Activated naive CD4-positive, alpha-beta T cell treated with anti-CD3 and anti-CD28 coated beads, Interleukin-2, amount 50 U/mL, for 24 hours (primary cell): ENCODE measurements around the gene RAET1E.
"Not testable (repeated sequence)": the region's sequence is repeated elsewhere in the genome, so short reads cannot be mapped to it uniquely, and the experiment has no call there.

Source experiments
- H3K27ac Mint-ChIP-seq: one replicate; pipeline ENCODE4 v1.8.0; 2021; ENCODE audit warnings: mild to moderate bottlenecking, mixed read lengths
- H3K27me3 Mint-ChIP-seq: one replicate; pipeline ENCODE4 v1.8.0; 2021; ENCODE audit warnings: mixed read lengths
- H3K36me3 Mint-ChIP-seq: one replicate; pipeline ENCODE4 v1.8.0; 2021; ENCODE audit warnings: mixed read lengths
- H3K4me1 Mint-ChIP-seq: one replicate; pipeline ENCODE4 v1.8.0; 2021; ENCODE audit warnings: mixed read lengths
- H3K4me3 Mint-ChIP-seq: one replicate; pipeline ENCODE4 v1.8.0; 2021; ENCODE audit warnings: mild to moderate bottlenecking, mixed read lengths
- H3K9me3 Mint-ChIP-seq: one replicate; pipeline ENCODE4 v1.8.0; 2021; ENCODE audit warnings: mixed read lengths

RAET1E gene

DNA sequence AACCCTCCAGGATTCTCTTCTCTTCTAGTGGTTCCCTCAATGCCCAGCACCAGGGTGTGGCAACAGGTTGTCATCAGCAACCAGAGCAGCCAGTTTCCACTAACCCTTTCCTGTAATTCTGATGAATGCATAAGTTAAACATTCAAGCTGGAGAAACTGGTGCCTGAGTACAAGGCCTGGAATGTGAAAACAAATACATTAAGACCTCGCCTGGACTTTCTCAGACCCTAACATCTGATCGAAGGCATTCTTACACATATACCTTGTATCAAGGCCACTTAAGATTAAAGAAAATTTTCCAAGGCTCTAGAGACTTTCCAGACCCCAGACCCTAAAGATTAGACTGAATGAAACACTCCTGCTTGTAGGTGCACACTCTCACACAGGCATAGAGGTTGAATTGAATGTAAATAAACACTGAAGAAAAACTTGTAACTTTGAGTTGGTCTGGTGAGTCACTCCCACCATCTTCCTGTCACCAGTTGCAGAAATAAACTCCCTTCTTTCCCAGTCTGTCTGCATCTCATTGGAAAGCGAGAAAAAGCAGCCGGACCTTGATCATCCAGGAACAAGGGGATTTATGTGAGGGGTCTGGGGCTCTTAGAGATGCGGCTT is 42.8 kb downstream of the RAET1E start:
- peaks cover 7% of the 10 kb centered on the region for H3K4me1 Mint-ChIP-seq
- no peak overlapping the region for H3K27ac Mint-ChIP-seq
- no peak overlapping the region for H3K4me3 Mint-ChIP-seq
- H3K9me3 Mint-ChIP-seq = no peaks in the 10 kb centered on the region
- H3K27me3 Mint-ChIP-seq = peaks cover 2% of the 10 kb centered on the region
- H3K36me3 Mint-ChIP-seq = no peaks in the 10 kb centered on the region

DNA sequence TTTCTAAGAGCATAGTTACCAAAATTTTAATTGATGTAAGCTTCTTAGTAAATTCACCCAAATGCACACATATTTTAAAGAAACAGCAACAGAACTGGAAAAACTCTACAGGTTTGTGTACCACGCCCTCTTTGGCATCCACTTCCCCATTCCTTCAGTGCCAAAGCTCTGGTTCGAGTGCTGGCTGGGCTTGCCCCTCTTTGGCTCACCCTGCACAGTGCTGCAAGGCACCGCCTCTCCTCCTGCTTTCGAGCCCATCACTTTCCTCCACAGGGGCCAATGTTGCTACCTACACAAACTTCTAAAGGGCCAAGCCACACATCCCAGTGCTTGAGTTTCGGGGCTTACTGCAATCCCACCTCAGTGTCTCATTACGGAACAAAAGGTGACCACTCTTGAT is 43.4 kb downstream of the RAET1E start:
- H3K4me1 Mint-ChIP-seq = peaks cover 7% of the 10 kb centered on the region
- H3K4me3 Mint-ChIP-seq = no peak overlapping the region
- H3K36me3 Mint-ChIP-seq = no peaks in the 10 kb centered on the region
- peaks cover 2% of the 10 kb centered on the region for H3K27me3 Mint-ChIP-seq
- H3K9me3 Mint-ChIP-seq = no peaks in the 10 kb centered on the region
- H3K27ac Mint-ChIP-seq = no peak overlapping the region

GRCh38 chr6:149854017-149854416 is 43.9 kb downstream of the RAET1E start:
- not testable (repeated sequence) for H3K27me3 Mint-ChIP-seq

GRCh38 chr6:149852881-149853280 is 45.0 kb downstream of the RAET1E start:
- H3K27ac Mint-ChIP-seq = no peak overlapping the region
- no peaks in the 10 kb centered on the region for H3K36me3 Mint-ChIP-seq
- peaks cover 2% of the 10 kb centered on the region for H3K27me3 Mint-ChIP-seq
- no peak overlapping the region for H3K4me3 Mint-ChIP-seq
- H3K9me3 Mint-ChIP-seq = no peaks in the 10 kb centered on the region
- H3K4me1 Mint-ChIP-seq = peaks cover 7% of the 10 kb centered on the region

More at GRCh38 chr6:149854017-149854416, 43.9 kb downstream of the RAET1E start:
- H3K4me1 Mint-ChIP-seq, H3K4me3 Mint-ChIP-seq, H3K36me3 Mint-ChIP-seq, H3K27ac Mint-ChIP-seq, H3K9me3 Mint-ChIP-seq: not testable (repeated sequence)

DNA sequence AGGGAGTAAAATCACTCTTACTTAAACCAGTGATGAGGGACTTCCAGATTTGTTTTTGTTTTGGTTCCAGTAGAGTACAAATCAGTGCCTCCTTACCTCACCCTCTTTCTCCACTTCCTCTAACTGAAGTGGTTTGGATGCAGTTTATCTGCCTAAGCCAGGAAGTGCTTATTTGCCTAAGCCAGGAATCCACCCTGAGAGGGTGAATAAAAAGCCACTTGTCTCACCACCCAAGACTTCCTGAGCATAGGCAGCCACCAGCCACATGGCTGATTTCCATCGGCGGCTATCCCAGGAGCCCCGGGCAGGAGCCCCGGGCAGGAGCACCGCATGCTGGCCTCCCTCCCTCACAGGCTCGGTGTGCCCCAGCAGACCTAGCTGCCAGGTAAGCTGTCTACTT is 45.7 kb downstream of the RAET1E start:
- H3K9me3 Mint-ChIP-seq = no peaks in the 10 kb centered on the region
- H3K27me3 Mint-ChIP-seq = peaks cover 2% of the 10 kb centered on the region
- H3K4me3 Mint-ChIP-seq = no peak overlapping the region
- peaks cover 7% of the 10 kb centered on the region for H3K4me1 Mint-ChIP-seq
- H3K36me3 Mint-ChIP-seq = no peaks in the 10 kb centered on the region
- H3K27ac Mint-ChIP-seq = no peak overlapping the region

GRCh38 chr6:149851461-149852110 is 46.3 kb downstream of the RAET1E start:
- Mint-ChIP-seq H3K4me3 (no peak overlapping the region), H3K27ac (no peak overlapping the region)

DNA sequence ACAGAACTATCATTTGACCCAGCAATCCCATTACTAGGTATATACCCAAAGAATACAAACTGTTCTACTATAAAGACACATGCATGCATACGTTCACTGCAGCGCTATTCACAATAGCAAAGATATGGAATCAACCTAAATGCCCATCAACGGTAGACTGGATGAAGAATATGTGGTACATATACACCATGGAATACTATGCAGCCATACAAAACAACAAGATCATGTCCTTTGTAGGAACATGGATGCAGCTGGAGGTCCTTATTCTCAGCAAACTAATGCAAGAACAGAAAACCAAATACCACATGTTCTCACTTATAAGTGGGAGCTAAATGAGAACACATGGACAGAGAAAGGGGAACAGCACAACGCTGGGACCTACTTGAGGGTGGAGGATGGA is 49.6 kb downstream of the RAET1E start:
- H3K9me3 Mint-ChIP-seq, H3K27ac Mint-ChIP-seq, H3K27me3 Mint-ChIP-seq, H3K4me3 Mint-ChIP-seq, H3K36me3 Mint-ChIP-seq, H3K4me1 Mint-ChIP-seq: not testable (repeated sequence)

More at GRCh38 chr6:149851461-149852110, 46.3 kb downstream of the RAET1E start:
- H3K27me3 Mint-ChIP-seq = peaks cover 2% of the 10 kb centered on the region
- no peaks in the 10 kb centered on the region for H3K36me3 Mint-ChIP-seq
- H3K9me3 Mint-ChIP-seq = no peaks in the 10 kb centered on the region
- H3K4me1 Mint-ChIP-seq = peaks cover 7% of the 10 kb centered on the region
